Neuron (in vitro differentiated cells): ENCODE data around the gene CHRNA4.
A peak's percentile ranks its signal among the peaks of the same experiment; 100 is the strongest.

Experiments
- H2AFZ ChIP-seq: one replicate; pipeline ENCODE4 v1.6.1; 2013; ENCODE audit warnings: low read depth, mild to moderate bottlenecking, inconsistent platforms, low read length, moderate library complexity
- H3K27me3 ChIP-seq: one replicate; pipeline ENCODE4 v1.6.1; 2013; ENCODE audit warnings: low read length; ENCODE audit not compliant: insufficient read depth
- H3K36me3 ChIP-seq: one replicate; pipeline ENCODE4 v1.6.1; 2013; ENCODE audit warnings: low read length; ENCODE audit not compliant: insufficient read depth
- H3K4me1 ChIP-seq: one replicate; pipeline ENCODE4 v1.6.1; 2013; ENCODE audit warnings: low read length; ENCODE audit not compliant: insufficient read depth
- H3K4me3 ChIP-seq: 2 replicates; pipeline ENCODE4 v1.5.1; 2013; ENCODE audit warnings: mild to moderate bottlenecking, low read length, moderate library complexity
- H3K9me3 ChIP-seq: one replicate; pipeline ENCODE4 v1.6.1; 2013; ENCODE audit warnings: low read length

CHRNA4 gene

DNA sequence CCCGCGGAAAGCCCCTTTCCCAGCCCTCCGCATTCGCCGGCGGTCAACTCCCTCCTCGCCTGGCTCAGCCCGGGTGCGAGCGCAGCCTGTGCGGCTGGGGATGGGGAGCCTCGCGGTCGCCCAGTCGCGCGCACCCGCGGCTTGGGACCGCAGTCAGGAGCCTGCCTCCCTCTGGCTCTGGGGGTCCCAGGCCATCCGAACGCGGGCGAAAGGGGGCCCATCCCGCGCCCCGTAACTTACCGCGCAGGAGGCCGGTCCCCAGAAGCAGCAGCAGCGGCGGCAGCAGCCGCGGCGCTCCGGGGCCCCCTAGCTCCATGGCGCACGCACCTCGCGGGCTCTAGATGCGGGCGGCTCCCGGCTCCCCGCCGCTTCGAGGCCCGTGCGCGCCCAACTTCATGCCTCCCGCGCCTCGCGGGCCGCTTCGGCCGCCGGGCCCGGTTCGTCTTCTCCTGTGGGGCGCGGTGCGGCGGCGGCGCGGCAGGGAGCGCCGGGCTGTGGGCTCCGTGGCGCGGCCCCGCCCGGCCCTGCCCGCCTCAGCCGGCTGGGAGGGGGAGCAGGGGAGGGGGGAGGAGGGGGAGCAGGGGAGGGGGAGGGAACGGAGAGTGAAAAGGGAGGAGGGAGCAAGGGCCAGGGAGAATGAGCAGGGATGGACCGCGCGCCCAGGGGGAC, at the start of gene CHRNA4:
TSS of gene CHRNA4 (minus strand) at position 500 of the 669 bp plus-strand sequence. CDS start at position 316, 184 bp downstream.
- Histone ChIP-seq H3K9me3 (no peaks in the 10 kb centered on the region), H3K27me3 (peaks cover 43% of the 10 kb centered on the region), H2AFZ (no peak within 1 kb of the TSS)

DNA sequence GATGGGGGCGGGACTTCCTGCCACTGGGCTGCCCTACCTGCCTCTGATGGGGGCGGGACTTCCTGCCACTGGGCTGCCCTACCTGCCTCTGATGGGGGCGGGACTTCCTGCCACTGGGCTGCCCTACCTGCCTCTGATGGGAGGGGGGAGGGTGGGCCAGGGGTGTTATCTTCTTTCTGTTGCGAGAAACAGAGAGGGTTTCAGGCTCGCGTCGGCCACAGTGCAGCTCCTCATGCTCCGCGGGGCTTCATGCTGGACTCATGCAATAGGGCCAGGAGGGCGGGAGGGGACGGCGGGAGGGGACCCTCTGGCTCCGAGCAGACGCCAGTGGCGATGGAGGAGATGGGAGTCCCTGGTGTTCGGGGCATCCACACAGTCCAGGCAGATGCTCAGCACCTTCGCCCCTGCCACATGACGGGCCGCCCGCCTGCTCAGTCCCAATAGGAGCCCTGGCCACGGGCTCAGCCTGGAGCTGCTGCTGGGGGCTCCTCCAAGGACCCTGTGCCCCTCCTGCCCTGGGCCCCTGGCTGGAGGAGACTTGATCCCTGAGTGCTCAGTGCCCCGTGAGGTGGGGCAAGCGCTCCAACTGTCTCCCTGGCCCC, 48.8 kb upstream of the CHRNA4 start:
- no peak overlapping the region for H2AFZ ChIP-seq

More for the DNA sequence above, at the start of gene CHRNA4:
- H3K4me3 ChIP-seq = peak within 1 kb of the TSS; percentile 35
- H3K4me1 ChIP-seq = peaks cover 31% of the 10 kb centered on the region
- no peaks in the 10 kb centered on the region for H3K36me3 ChIP-seq

DNA sequence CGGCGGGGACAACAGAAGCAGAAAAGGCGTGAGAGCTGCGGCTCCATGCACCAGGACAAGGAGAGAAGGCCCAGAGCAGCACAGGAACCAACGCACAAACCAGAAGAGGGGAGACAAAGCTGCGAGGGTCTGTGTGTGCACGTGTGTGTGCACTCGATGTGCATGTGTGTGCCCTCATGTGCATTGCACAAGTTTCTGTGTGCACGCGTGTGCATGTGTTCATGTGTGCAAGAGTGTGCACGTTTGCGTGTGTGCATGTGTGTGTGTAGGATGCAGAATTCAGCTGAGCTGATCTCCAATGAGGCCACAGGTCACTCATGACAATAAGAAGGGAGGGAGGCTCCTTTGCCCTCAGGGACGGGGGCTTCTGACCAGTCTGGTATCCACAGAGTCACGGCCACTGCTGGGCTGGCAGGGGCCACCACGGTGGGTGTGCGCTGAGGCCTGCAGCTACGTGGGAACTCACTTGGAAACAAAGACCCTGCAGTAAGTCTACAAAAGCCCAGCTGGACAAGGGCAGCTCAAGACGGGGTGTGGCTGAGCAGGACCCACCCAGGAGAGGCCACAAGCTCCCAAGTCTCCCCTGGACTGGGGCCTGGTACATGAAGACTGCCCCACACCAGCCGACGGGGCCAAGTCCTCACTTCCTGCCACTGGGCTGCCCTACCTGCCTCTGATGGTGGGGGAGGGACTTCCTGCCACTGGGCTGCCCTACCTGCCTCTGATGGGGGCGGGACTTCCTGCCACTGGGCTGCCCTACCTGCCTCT, 48.1 kb upstream of the CHRNA4 start:
- Histone ChIP-seq H3K9me3 (no peaks in the 10 kb centered on the region), H3K36me3 (peaks cover 4% of the 10 kb centered on the region), H3K4me3 (no peak overlapping the region), H3K27me3 (no peaks in the 10 kb centered on the region), H2AFZ (no peak overlapping the region), H3K4me1 (peaks cover 4% of the 10 kb centered on the region)

More for the DNA sequence above, 48.8 kb upstream of the CHRNA4 start:
- peaks cover 4% of the 10 kb centered on the region for H3K4me1 ChIP-seq
- no peaks in the 10 kb centered on the region for H3K9me3 ChIP-seq
- no peak overlapping the region for H3K4me3 ChIP-seq
- H3K27me3 ChIP-seq = no peaks in the 10 kb centered on the region
- H3K36me3 ChIP-seq = peaks cover 11% of the 10 kb centered on the region

DNA sequence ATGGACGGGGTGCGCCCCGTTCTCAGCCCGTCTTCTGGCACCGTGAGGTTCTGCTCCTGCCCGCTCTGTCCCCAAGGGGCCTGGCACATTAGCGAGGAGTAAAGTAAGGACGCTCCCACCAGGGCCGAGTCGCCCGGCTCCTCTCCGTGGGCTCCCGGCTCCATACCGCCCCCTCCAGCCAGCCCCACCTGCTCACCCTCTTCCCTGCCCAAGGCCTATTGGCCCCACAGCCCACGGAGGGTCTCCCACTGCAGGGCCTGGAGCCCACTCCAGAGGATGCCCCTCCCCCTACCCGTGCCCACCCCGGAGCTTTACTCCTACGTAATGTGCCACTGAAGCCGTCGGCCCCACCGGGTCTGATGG, 47.5 kb upstream of the CHRNA4 start:
- no peak overlapping the region for H3K4me3 ChIP-seq
- H3K27me3 ChIP-seq = no peaks in the 10 kb centered on the region
- peaks cover 4% of the 10 kb centered on the region for H3K4me1 ChIP-seq
- peaks cover 2% of the 10 kb centered on the region for H3K36me3 ChIP-seq
- no peaks in the 10 kb centered on the region for H3K9me3 ChIP-seq
- no peak overlapping the region for H2AFZ ChIP-seq

DNA sequence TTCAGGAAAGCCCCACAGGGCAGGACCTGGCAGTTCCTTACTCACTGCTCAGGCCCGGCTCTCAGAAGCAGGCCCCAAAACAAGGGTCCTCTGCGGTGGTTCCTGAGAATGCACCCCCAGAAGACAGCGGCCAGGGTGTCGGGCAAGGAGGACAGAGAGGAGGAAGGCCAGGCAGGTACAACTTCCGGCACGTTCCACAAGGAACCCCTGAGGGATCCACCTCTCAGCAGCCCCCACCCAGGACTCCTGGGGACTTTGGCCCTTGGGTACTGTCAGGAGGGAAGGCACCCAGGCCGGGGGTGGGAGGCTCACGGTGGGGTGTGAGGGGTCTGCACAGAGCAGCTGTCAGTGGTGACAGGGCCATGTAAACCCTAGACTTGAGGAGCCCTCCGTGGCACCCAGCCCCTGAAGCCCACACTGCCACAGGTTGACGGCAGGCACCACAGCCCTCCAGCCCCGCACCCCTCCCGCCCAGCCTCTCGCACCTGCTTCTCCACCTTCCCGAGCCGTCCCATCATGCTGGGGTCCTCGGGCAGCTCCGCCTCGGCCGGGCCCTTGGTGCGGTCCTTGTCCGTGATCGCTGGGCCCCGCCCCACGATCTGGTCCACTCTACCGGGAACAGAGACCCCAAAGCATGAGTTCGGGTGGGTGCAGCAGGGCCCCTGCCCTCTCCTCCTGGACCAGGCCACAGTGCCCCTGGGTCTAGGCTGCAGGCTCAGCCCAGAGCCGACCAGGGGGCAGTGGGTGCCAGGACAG, 47.0 kb upstream of the CHRNA4 start:
- Histone ChIP-seq H3K4me3 (no peak overlapping the region), H3K4me1 (peaks cover 4% of the 10 kb centered on the region), H3K9me3 (no peaks in the 10 kb centered on the region), H3K27me3 (no peaks in the 10 kb centered on the region), H3K36me3 (no peaks in the 10 kb centered on the region), H2AFZ (no peak overlapping the region)

DNA sequence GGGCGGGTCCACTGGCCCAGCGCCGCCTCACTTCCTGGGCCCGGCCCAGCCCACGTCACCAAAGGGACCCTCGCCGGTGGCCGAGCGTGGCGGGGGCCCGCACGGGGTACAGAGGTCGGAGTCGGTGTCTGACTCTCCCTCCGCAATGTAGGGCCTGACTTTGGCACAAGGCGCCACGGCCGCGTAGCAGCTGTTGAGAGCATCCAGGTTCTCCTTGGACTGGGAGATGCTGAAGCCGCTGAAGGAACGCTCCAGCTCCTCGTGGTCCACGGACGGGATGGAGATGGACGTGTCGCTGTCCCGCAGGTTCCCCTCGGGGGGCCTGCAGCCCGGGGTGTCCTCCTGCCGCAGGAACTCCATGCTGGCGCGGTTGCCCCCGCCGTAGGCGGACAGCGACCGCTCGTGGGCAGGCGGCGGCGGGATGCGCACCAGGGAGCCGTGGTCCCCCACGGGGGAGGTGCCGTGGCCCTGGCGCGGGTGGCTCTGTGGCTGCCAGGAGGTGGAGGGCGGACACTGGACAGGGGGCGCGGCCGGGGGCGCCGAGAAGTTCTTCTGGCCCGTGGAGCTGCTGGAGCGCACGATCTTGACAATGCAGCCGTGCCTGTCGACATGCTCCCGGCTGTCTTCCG, 45.6 kb upstream of the CHRNA4 start:
- H3K36me3 ChIP-seq = no peaks in the 10 kb centered on the region
- H3K9me3 ChIP-seq = no peaks in the 10 kb centered on the region
- H3K4me3 ChIP-seq = no peak overlapping the region
- no peak overlapping the region for H2AFZ ChIP-seq
- H3K4me1 ChIP-seq = peaks cover 4% of the 10 kb centered on the region
- H3K27me3 ChIP-seq = no peaks in the 10 kb centered on the region

DNA sequence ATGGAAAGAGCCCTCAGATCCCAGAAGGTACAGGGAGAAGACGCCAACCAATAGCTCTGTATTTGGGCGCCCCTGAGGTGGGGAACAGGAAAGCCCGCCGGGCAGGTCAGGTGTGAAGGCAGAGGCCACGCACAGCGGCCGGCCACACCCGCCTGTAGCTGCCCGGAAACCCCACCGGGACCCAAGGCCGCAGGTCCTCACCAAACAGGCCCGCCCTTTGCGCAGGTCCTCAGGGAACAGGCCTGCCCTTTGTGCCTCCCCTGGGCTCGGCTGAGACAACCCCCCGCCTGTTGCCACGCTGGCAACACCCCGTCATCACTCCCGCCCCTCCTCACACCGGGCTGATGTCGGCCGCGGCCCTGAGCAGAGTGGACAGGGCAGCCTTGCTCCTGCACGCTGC, 44.9 kb upstream of the CHRNA4 start:
- Histone ChIP-seq H2AFZ (no peak overlapping the region), H3K9me3 (no peaks in the 10 kb centered on the region), H3K4me1 (peaks cover 4% of the 10 kb centered on the region), H3K36me3 (no peaks in the 10 kb centered on the region), H3K27me3 (no peaks in the 10 kb centered on the region), H3K4me3 (no peak overlapping the region)

DNA sequence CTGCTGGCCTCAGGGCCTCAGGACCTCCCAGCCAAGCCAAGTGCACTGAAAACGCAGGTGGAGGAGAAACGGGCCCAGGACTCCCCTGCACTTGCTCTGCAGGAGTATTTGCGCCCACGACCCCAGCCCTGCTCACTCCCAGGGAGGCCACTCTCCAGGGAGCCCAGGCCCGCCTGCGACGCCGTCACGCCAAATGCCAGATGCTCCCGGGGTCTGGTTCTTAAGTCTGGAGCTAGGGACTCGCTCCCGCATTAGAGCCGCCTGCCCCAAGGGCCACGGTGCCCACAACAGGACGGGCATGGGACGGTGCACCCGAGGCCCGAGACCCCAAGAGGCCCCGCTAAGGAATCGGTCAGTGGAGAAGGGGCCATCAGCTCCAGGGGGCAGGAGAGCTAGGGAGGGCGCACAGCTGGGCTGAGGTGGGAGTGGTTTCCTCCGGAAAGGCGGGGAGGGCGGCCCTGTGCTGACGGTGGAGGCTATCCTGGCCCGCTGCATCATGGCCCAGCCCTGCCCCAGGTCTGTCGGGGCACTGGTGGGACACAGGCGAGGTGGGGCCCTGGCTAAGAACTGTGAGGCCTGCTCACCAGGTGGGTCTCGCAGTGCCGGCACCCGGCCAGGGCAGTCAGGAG, 44.1 kb upstream of the CHRNA4 start:
- H3K9me3 ChIP-seq = no peaks in the 10 kb centered on the region
- no peaks in the 10 kb centered on the region for H3K27me3 ChIP-seq
- no peak overlapping the region for H2AFZ ChIP-seq
- no peak overlapping the region for H3K4me3 ChIP-seq
- H3K36me3 ChIP-seq = no peaks in the 10 kb centered on the region
- peaks cover 4% of the 10 kb centered on the region for H3K4me1 ChIP-seq

DNA sequence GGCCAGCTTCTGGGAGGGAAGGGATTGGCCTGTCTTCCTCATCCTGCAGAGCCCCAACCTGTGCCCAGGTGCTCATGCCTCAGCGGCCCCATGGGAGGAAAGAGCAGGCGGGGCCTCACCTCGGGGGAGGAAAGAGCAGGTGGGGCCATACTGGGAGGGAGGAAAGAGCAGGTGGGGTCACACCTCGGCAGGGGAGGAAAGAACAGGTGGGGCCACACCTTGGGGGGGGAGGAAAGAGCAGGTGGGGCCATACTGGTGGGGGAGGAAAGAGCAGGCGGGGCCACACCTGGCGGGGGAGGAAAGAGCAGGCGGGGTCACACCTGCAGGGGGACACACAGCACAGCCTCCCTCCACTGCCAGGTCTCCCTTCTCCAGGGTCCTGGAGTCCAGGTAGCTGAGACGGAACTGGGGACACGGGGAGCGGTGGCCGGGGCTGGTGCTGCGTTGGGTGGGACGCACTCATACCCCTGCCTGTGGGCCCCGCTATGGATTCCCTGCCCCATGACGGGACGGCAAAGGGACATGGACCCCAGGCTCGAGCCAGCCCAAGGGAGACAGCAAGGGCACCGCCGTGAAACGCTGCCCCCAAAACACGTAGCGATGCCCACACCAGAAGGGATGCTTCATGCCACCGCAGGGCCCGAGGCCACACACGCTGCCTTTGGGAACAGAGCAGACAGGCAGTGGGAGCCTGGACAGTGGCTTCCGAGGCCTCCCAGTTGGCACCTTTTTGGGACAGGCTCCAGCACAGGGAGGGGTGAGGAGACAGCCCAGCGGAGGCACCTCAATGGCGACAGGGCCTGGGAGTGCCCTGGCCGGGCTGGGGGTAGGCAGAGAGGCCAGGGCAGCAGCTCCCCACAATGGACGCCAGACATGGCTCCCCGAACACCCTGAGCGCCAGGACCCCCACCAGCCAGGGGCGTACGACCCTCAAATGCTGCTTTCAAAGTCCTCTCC, 43.3 kb upstream of the CHRNA4 start:
- no peak overlapping the region for H3K4me3 ChIP-seq
- H3K4me1 ChIP-seq = peaks cover 2% of the 10 kb centered on the region
- H3K9me3 ChIP-seq = no peaks in the 10 kb centered on the region
- no peak overlapping the region for H2AFZ ChIP-seq
- no peaks in the 10 kb centered on the region for H3K27me3 ChIP-seq
- no peaks in the 10 kb centered on the region for H3K36me3 ChIP-seq

DNA sequence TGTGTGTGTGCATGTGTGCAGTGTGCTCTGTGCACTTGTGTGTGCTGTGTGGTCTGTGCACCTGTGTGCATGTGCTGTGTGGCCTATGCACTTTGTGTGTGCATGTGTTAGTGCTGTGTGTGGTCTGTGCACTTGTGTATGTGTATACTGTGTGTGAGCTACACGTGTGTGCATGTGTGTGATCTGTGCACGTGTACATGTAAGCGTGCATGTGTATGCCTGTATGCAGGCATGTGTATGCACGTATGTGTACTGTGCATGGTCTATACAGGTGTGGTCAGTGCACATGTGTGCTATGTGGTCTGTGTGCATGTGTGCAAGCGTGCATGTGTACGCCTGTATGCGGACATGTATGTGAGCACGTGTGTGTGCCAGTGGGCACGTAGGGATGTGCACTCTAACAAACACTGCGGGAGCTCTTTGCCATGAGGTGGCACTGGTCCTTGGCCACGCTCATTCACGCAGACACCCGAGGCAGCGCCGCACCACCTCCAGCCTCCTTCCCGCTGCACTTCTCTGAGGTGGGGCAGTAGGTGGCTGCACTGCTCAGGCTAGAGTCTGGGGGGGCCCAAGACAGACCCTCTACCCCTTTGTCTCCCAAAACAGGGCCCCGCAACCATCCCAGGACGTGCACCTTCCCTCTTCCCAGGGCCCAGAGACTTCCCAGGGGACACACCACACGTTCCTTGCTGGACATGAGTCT, 42.4 kb upstream of the CHRNA4 start:
- Histone ChIP-seq H2AFZ (no peak overlapping the region), H3K9me3 (no peaks in the 10 kb centered on the region), H3K27me3 (no peaks in the 10 kb centered on the region), H3K4me3 (no peak overlapping the region), H3K36me3 (no peaks in the 10 kb centered on the region), H3K4me1 (no peaks in the 10 kb centered on the region)

DNA sequence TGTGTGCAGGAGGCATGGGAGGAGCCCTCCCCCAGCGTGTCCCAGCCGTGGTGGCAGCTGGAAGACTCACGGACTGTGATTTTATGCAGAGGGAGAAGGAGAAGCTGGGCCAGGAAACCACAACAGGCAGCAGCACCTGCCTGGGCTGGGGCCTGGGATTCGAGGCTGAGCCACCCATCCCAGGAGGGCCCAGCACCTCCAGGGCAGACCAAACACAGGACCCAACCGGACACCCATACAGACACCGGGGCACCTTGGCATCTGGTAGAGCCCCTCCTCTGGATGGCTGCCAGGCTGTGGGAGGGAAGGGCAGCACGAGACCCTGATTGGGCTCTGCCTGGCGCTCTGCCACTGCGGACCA, 41.7 kb upstream of the CHRNA4 start:
- Histone ChIP-seq H3K36me3 (no peaks in the 10 kb centered on the region), H3K4me1 (no peaks in the 10 kb centered on the region), H3K4me3 (no peak overlapping the region), H2AFZ (no peak overlapping the region), H3K27me3 (no peaks in the 10 kb centered on the region), H3K9me3 (no peaks in the 10 kb centered on the region)
